HG03039 (cell line): ENCODE results near the gene FBXL19.

Source experiments
- ATAC-seq: cut with Tn5 transposase; IDR thresholded peaks from one replicate; pipeline ENCODE4 v1.9.1; 2021; ENCODE audit warnings: mild to moderate bottlenecking, moderate library complexity; ENCODE audit not compliant: unreplicated experiment

FBXL19 gene

GRCh38 chr16:30894540-30895368 is 28.6 kb upstream of the FBXL19 start:
- ATAC-seq, result no peak

- no peak for ATAC-seq
Observed at GRCh38 chr16:30895627-30896260, 27.6 kb upstream of the FBXL19 start.

GRCh38 chr16:30896261-30896888 is 27.0 kb upstream of the FBXL19 start, which contains the start of gene CTF1:
CTF1 (plus strand) TSS chr16:30896614; CDS start chr16:30896644, 30 bp downstream.
- no peak for ATAC-seq

- ATAC-seq, result no peak
Observed at GRCh38 chr16:30896889-30897733, 26.3 kb upstream of the FBXL19 start.

GRCh38 chr16:30899794-30900193 is 23.6 kb upstream of the FBXL19 start:
- ATAC-seq, result no peak

GRCh38 chr16:30900588-30900987 is 22.8 kb upstream of the FBXL19 start:
- no peak for ATAC-seq

GRCh38 chr16:30901201-30902028 is 22.0 kb upstream of the FBXL19 start:
- ATAC-seq, result no peak

- peak; percentile 52 for ATAC-seq
Observed at GRCh38 chr16:30902029-30902972, 21.1 kb upstream of the FBXL19 start.

GRCh38 chr16:30903002-30903401 is 20.4 kb upstream of the FBXL19 start:
- ATAC-seq, result no peak

- no peak for ATAC-seq
Observed at GRCh38 chr16:30903596-30903995, 19.8 kb upstream of the FBXL19 start.

- ATAC-seq, result no peak
Observed at GRCh38 chr16:30904114-30904780, 19.1 kb upstream of the FBXL19 start.

GRCh38 chr16:30907064-30907463 is 16.3 kb upstream of the FBXL19 start:
- ATAC-seq, result no peak

GRCh38 chr16:30910427-30911029 is 12.8 kb upstream of the FBXL19 start:
- no peak for ATAC-seq

GRCh38 chr16:30912794-30913412 is 10.5 kb upstream of the FBXL19 start:
- no peak for ATAC-seq

- no peak for ATAC-seq
Observed at GRCh38 chr16:30914830-30915229, 8.5 kb upstream of the FBXL19 start.

- ATAC-seq, result no peak
Observed at GRCh38 chr16:30918614-30919013, 4.8 kb upstream of the FBXL19 start.

GRCh38 chr16:30920891-30921290 is 2.5 kb upstream of the FBXL19 start:
- ATAC-seq, result no peak

GRCh38 chr16:30921459-30921747 is 2.0 kb upstream of the FBXL19 start:
- no peak for ATAC-seq
